Trophoblast cell (in vitro differentiated cells and primary cell): ENCODE data around the gene ADGRB3.
A peak's percentile ranks its signal among the peaks of the same experiment; 100 is the strongest.

Experiments used
- DNase-seq, 2 donors: peaks; one replicate each; pipeline ENCODE4 v3.0.0-alpha.2; 2016
- H2AFZ ChIP-seq: 2 replicates; pipeline ENCODE4 v1.6.1; 2013; ENCODE audit warnings: low read length, moderate library complexity, mild to moderate bottlenecking; ENCODE audit not compliant: insufficient read depth, poor library complexity
- H2AK5ac ChIP-seq: 2 replicates; pipeline ENCODE4 v1.6.1; 2013; ENCODE audit warnings: mild to moderate bottlenecking, low read length
- H2BK120ac ChIP-seq: 2 replicates; pipeline ENCODE4 v1.6.1; 2013; ENCODE audit warnings: low read length, mild to moderate bottlenecking, moderate library complexity; ENCODE audit not compliant: insufficient read depth, poor library complexity
- H2BK12ac ChIP-seq: 2 replicates; pipeline ENCODE4 v1.6.1; 2013; ENCODE audit warnings: mild to moderate bottlenecking, low read length, moderate library complexity
- H2BK5ac ChIP-seq: 2 replicates; pipeline ENCODE4 v1.6.1; 2013; ENCODE audit warnings: low read length, low read depth, moderate library complexity, mild to moderate bottlenecking; ENCODE audit not compliant: poor library complexity
- H3K14ac ChIP-seq: 2 replicates; pipeline ENCODE4 v1.6.1; 2013; ENCODE audit warnings: mild to moderate bottlenecking, low read length
- H3K18ac ChIP-seq: 2 replicates; pipeline ENCODE4 v1.6.1; 2013; ENCODE audit warnings: mild to moderate bottlenecking, low read length
- H3K23ac ChIP-seq: 2 replicates; pipeline ENCODE4 v1.6.1; 2013; ENCODE audit warnings: low read length
- H3K27ac ChIP-seq: 2 replicates; pipeline ENCODE4 v1.5.1; 2013; ENCODE audit warnings: low read depth, mild to moderate bottlenecking, inconsistent platforms, low read length, moderate library complexity
- H3K27me3 ChIP-seq: 2 replicates; pipeline ENCODE4 v1.6.1; 2013; ENCODE audit warnings: inconsistent platforms, mild to moderate bottlenecking, low read length, moderate library complexity; ENCODE audit not compliant: insufficient read depth
- H3K36me3 ChIP-seq, 2 experiments: 1 replicate in 1 of 2; 2 replicates in 1 of 2; pipeline ENCODE4 v1.6.1; 2013; ENCODE audit warnings: low read length in 2 of 2, mild to moderate bottlenecking in 2 of 2, moderate library complexity in 1 of 2; ENCODE audit not compliant: insufficient read depth in 2 of 2, control insufficient read depth in 1 of 2
- H3K4ac ChIP-seq: 2 replicates; pipeline ENCODE4 v1.6.1; 2013; ENCODE audit warnings: low read depth, mild to moderate bottlenecking, low read length, moderate library complexity
- H3K4me1 ChIP-seq, 2 experiments: 1 replicate in 1 of 2; 2 replicates in 1 of 2; pipeline ENCODE4 v1.6.1; 2013; ENCODE audit warnings: low read length in 2 of 2, mild to moderate bottlenecking in 2 of 2, moderate library complexity in 1 of 2; ENCODE audit not compliant: insufficient read depth in 2 of 2, control insufficient read depth in 1 of 2
- H3K4me2 ChIP-seq: 2 replicates; pipeline ENCODE4 v1.6.1; 2013; ENCODE audit warnings: inconsistent platforms, mild to moderate bottlenecking, low read length, moderate library complexity
- H3K4me3 ChIP-seq: 2 replicates; pipeline ENCODE4 v1.5.1; 2013; ENCODE audit warnings: mild to moderate bottlenecking, low read depth, low read length, inconsistent platforms
- H3K79me1 ChIP-seq: one replicate; pipeline ENCODE4 v1.6.1; 2013; ENCODE audit warnings: low read length
- H3K79me2 ChIP-seq: 2 replicates; pipeline ENCODE4 v1.6.1; 2013; ENCODE audit warnings: low read length, mild to moderate bottlenecking; ENCODE audit not compliant: control insufficient read depth, insufficient read depth, poor library complexity
- H3K9ac ChIP-seq: 2 replicates; pipeline ENCODE4 v1.6.1; 2013; ENCODE audit warnings: mild to moderate bottlenecking, low read length
- H3K9me3 ChIP-seq: 2 replicates; pipeline ENCODE4 v1.6.1; 2013; ENCODE audit warnings: low read depth, mild to moderate bottlenecking, control low read depth, inconsistent platforms, low read length; ENCODE audit not compliant: insufficient read depth
- H4K12ac ChIP-seq: 2 replicates; pipeline ENCODE4 v1.6.1; 2013; ENCODE audit warnings: low read depth, mild to moderate bottlenecking, low read length, moderate library complexity
- H4K8ac ChIP-seq: 2 replicates; pipeline ENCODE4 v1.6.1; 2013; ENCODE audit warnings: low read depth, mild to moderate bottlenecking, low read length, moderate library complexity
- H4K91ac ChIP-seq: one replicate; pipeline ENCODE4 v1.6.1; 2013; ENCODE audit warnings: low read depth, mild to moderate bottlenecking, low read length, moderate library complexity
- WGBS: extraction: QIAGEN DNeasy Blood & Tissue Kit; methylation state at CpG from one replicate; pipeline ENCODE4 v1.1.7; 2013; ENCODE audit warnings: missing lambda C conversion rate; ENCODE audit not compliant: insufficient read length, insufficient coverage; ENCODE audit errors: extremely low coverage; 5-methylcytosine and 5-hydroxymethylcytosine counted together

ADGRB3 gene

DNA sequence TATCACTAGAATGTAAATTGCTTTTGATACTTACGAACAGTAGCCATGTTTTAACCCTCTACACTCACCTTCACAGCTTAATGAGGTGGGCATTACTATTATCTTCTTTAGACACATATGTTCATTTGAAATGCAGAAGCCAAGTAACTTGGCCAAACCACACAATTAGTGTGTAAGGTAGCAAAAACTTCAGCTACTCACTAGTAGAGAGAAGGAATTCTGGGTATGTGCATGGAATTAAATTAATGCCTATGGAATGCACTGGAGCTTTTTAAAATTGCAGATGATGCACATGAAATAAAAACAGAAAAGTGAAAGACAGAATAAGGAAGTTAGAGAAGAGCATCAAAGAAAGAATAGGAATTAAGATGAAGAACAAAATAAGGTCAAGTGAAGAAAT, 494.0 kb downstream of the ADGRB3 start:
- H3K79me2 ChIP-seq: no peaks in the 10 kb centered on the region
- H2AK5ac ChIP-seq: no peak overlapping the region
- H3K23ac ChIP-seq: no peak overlapping the region
- WGBS: no CpG with 5 or more reads among the region's 1 CpG
- no peaks in the 10 kb centered on the region for H3K36me3 ChIP-seq
- no peak overlapping the region for H3K4me2 ChIP-seq
- H2BK12ac ChIP-seq: no peak overlapping the region
- H3K4me1 ChIP-seq: no peaks in the 10 kb centered on the region
- no peak overlapping the region for H3K4ac ChIP-seq
- DNase-seq: no peak
- H2BK120ac ChIP-seq: no peak overlapping the region
- no peak overlapping the region for H3K14ac ChIP-seq
- H2BK5ac ChIP-seq: no peak overlapping the region
- H3K9ac ChIP-seq: no peak overlapping the region
- no peak overlapping the region for H3K27ac ChIP-seq
- no peaks in the 10 kb centered on the region for H3K9me3 ChIP-seq
- H3K18ac ChIP-seq: no peak overlapping the region
- H3K27me3 ChIP-seq: no peaks in the 10 kb centered on the region
- H3K4me3 ChIP-seq: no peak overlapping the region
- no peak overlapping the region for H2AFZ ChIP-seq
- no peak overlapping the region for H4K91ac ChIP-seq
- H3K79me1 ChIP-seq: no peaks in the 10 kb centered on the region
- H4K12ac ChIP-seq: no peak overlapping the region
- no peak overlapping the region for H4K8ac ChIP-seq

- Histone ChIP-seq H3K79me2 (no peaks in the 10 kb centered on the region), H2AK5ac (no peak overlapping the region), H3K9ac (no peak overlapping the region), H3K23ac (no peak overlapping the region), H3K4me1 (no peaks in the 10 kb centered on the region), H4K91ac (no peak overlapping the region), H3K4me3 (no peak overlapping the region), H3K14ac (no peak overlapping the region), H3K36me3 (no peaks in the 10 kb centered on the region), H2AFZ (no peak overlapping the region), H4K8ac (no peak overlapping the region), H2BK12ac (no peak overlapping the region), H2BK5ac (no peak overlapping the region), H3K18ac (no peak overlapping the region), H3K79me1 (no peaks in the 10 kb centered on the region), H3K4me2 (no peak overlapping the region), H3K27ac (no peak overlapping the region), H3K9me3 (no peaks in the 10 kb centered on the region), H3K4ac (no peak overlapping the region), H3K27me3 (no peaks in the 10 kb centered on the region), H2BK120ac (no peak overlapping the region), H4K12ac (no peak overlapping the region)
- DNase-seq: no peak
- WGBS: no CpG with 5 or more reads among the region's 1 CpG
Measured at GRCh38 chr6:69135927-69136326, 500.8 kb downstream of the ADGRB3 start.

GRCh38 chr6:69138148-69138547, 503.1 kb downstream of the ADGRB3 start:
- no peaks in the 10 kb centered on the region for H3K27me3 ChIP-seq

GRCh38 chr6:69138893-69139494, 503.9 kb downstream of the ADGRB3 start:
- WGBS: no CpG with 5 or more reads among the region's 4 CpGs
- H3K79me2 ChIP-seq: no peaks in the 10 kb centered on the region
- peak in 1 of 2 donors; percentile 9 for DNase-seq

More at GRCh38 chr6:69138148-69138547, 503.1 kb downstream of the ADGRB3 start:
- H3K4ac ChIP-seq: no peak overlapping the region
- H2AK5ac ChIP-seq: no peak overlapping the region
- peak in 1 of 2 donors; percentile 10 for DNase-seq
- no peak overlapping the region for H3K4me2 ChIP-seq
- no peak overlapping the region for H3K14ac ChIP-seq
- H3K18ac ChIP-seq: no peak overlapping the region
- no peak overlapping the region for H3K23ac ChIP-seq
- H3K9ac ChIP-seq: no peak overlapping the region
- H2BK12ac ChIP-seq: no peak overlapping the region
- H3K79me2 ChIP-seq: no peaks in the 10 kb centered on the region
- no peak overlapping the region for H3K4me3 ChIP-seq
- no peaks in the 10 kb centered on the region for H3K79me1 ChIP-seq
- no peaks in the 10 kb centered on the region for H3K9me3 ChIP-seq
- H2BK120ac ChIP-seq: no peak overlapping the region
- no peaks in the 10 kb centered on the region for H3K36me3 ChIP-seq
- H3K4me1 ChIP-seq: no peaks in the 10 kb centered on the region
- H3K27ac ChIP-seq: no peak overlapping the region
- no peak overlapping the region for H4K8ac ChIP-seq
- H2AFZ ChIP-seq: no peak overlapping the region
- H4K12ac ChIP-seq: no peak overlapping the region
- H2BK5ac ChIP-seq: no peak overlapping the region
- H4K91ac ChIP-seq: no peak overlapping the region

More at GRCh38 chr6:69138893-69139494, 503.9 kb downstream of the ADGRB3 start:
- H3K36me3 ChIP-seq: no peaks in the 10 kb centered on the region
- H3K79me1 ChIP-seq: no peaks in the 10 kb centered on the region
- H3K18ac ChIP-seq: no peak overlapping the region
- no peak overlapping the region for H3K4ac ChIP-seq
- no peaks in the 10 kb centered on the region for H3K27me3 ChIP-seq
- no peak overlapping the region for H2BK5ac ChIP-seq
- H3K9me3 ChIP-seq: no peaks in the 10 kb centered on the region
- H3K4me3 ChIP-seq: no peak overlapping the region
- no peak overlapping the region for H4K8ac ChIP-seq
- no peak overlapping the region for H3K23ac ChIP-seq
- H2BK120ac ChIP-seq: no peak overlapping the region
- H4K12ac ChIP-seq: no peak overlapping the region
- no peak overlapping the region for H2BK12ac ChIP-seq
- no peak overlapping the region for H3K14ac ChIP-seq
- H2AFZ ChIP-seq: no peak overlapping the region
- H3K4me1 ChIP-seq: no peaks in the 10 kb centered on the region
- no peak overlapping the region for H3K4me2 ChIP-seq
- H3K27ac ChIP-seq: no peak overlapping the region
- no peak overlapping the region for H3K9ac ChIP-seq
- no peak overlapping the region for H4K91ac ChIP-seq
- H2AK5ac ChIP-seq: no peak overlapping the region
